Astrocyte (in vitro differentiated cells and primary cell): ENCODE measurements around the gene ADAMTS20.

Experiments
- CTCF ChIP-seq: IDR thresholded peaks from 2 replicates; pipeline ENCODE4 v1.5.1; 2011; ENCODE audit warnings: low read depth, mild to moderate bottlenecking, inconsistent platforms, low read length, moderate library complexity; ENCODE audit not compliant: insufficient read depth
- EZH2 ChIP-seq: IDR thresholded peaks from 2 replicates; pipeline ENCODE4 v1.6.1; 2012; ENCODE audit warnings: mild to moderate bottlenecking, low read length, inconsistent platforms; ENCODE audit not compliant: insufficient read depth

GRCh38 chr12:43444940-43445564 is 107.0 kb downstream of the ADAMTS20 start:
- TF ChIP-seq EZH2 = no peak
- peak; percentile 91 for TF ChIP-seq CTCF
